Measurements from ENCODE around the gene OTOGL.

The OTOGL gene

DNA sequence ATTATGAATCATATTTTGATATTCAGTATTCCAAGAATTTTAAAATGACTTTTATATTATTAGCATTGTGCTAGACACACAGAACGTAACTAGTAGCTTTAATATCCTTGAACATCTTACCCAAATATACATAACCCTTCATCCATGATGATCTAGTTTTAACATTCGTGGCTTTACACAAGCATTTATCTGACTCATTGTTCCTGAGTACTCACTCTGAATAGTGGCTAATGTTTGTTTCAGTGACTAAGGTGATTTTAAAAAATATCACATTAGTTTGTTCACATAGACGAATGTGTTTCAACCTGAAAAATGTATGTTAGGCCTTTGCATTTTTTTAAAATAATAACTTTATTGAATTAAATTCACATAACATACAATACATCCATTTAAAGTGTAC lies 264.7 kb downstream of the OTOGL start:
- DNase-seq (ENCODE audit: low read depth in 3 of 3), result no peak

DNA sequence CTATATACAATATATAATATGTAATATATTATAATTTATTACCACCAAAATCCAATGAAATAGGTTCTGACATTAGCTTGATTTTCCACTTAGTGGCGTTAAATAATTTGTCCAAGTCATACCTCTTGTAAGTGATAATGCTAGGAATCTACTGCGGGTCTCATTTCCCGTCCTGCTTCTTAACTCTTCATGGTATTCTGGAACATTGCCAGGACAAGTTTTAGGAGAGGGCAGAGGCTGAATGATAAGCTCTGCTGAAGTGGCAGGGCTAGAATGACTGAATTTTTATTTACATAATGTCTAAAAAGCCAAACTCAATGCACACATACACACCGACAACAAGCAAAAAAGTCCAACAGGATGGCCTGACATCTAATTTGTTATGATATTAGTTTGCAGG lies 274.3 kb downstream of the OTOGL start:
- DNase-seq (ENCODE audit: low read depth in 3 of 3), result no peak

DNA sequence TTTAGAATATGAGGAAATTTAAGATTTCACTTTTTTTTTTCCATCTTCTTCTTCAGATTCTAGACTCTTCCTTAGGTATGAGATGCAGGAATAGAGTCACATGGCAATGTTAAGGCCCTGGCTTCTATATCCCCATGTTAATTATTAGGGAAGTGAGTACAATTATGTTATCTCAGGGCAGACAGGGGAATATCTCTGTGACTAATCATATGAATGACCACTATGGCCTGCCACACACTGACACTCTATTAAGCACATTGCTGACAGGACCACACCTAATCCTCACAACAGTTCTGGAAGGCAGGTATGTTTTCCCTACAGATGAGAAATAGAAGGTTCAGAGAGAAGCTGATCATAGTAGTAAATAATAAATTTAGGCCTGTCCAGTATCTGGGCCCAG lies 275.3 kb downstream of the OTOGL start:
- no peak for DNase-seq (ENCODE audit: low read depth in 3 of 3)

DNA sequence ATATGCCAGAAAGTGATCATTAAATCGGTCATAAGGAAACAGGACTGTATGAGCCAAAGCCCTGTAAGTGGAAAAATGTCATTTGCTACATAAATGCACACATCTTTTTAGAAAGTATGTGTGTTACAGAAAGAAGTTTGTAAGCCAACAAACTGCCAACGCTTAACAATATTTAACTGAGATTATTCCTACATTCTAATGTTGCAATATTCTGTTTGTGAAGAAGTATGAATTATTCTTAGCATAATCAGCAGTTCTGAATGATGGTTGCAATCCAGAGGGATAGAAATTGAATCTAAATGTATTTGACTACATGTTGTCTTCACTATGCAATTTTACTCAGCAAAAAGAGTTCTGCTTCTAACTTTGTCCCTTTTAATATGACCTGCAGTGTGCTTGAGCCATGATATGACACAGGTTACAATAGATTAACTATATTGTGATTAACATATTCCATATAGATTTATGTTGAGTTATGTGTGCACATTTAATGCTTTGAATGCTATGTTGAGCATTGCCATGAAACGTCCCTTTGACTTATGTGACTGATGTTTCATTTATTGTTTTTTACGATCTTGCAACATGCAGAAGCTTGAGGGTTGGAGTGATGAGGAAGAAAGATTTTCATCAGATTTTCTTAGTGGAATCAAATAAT lies 277.9 kb downstream of the OTOGL start:
- DNase-seq (ENCODE audit: low read depth in 3 of 3), result no peak

DNA sequence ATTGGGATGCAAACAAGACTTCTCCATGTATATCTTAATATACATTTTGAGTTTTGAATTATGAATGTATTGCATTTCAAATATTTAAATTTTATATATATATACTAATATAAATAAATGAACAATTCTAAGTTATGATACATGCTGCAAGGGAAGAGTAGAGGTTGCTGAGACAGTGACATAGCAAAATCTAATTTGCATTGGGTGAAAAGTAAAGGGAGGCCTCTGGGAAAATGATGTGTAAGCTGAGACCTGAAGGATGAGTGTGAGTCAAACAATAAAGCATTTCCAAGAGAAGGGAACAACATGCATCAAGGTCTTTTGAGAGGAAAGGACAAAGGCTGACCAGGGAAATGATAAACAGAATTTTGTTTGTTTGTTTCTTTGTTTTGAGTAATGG lies 281.8 kb downstream of the OTOGL start:
- DNase-seq (ENCODE audit: low read depth in 3 of 3), result no peak

DNA sequence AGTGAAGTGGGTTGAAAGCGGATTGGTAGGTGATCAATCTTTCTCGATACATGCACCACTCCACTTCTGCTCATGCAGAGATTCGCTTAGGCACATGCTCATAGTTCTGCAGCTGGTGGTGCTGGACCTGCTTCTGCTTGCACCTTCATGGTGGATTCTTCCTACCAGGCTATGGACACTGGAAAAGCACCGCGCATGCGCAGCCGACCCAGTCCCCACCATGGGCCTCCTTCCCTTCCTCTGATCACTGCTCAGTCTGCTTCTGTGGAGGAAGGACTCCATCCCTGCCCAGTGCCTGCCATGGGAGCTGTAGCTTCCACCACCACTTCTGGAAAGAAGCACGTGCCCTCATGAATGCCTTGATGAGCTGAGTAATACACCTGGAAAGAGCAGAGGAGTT lies 282.9 kb downstream of the OTOGL start:
- DNase-seq (ENCODE audit: low read depth in 3 of 3), result no peak

DNA sequence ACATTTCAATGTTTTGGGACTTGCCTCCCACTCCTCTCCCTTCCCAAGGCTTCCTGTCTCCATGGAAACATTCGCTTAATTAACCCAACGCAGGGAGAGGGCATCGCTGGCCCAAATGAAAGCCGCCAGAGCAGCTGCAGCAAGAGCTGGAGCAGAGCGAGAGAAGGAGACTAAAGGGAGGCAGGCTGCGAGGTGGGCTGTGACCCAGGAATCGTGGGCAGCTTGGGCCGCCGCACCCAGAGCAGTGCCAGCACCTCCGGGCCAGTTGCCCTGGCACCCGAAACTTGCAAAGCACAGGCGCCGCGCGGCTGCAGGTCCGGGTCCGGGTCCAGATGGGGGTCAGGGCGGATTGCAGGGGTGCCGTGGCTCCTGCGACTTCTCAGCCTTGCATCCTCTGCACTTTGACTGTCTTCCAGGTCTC lies 301.2 kb downstream of the OTOGL start:
- DNase-seq (ENCODE audit: low read depth in 3 of 3), result no peak

DNA sequence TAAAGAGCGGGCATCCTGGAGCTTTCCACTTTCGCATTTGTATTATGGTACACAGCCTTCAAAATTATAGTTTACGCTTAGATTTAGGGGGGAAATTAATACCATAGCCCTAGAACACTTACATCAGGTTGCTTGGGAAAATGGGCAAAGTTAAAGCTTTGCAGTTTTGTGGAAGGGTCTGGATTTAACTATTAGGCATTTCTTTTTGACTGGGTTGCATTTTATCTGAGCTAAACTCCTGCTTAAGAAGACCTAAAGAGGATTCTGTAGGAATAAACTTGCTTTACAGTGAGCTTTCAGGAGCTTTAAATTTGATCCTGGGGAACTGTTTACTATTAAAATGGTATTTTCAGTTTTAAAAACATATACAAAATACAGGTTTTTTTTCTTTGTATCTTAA lies 301.9 kb downstream of the OTOGL start:
- no peak for DNase-seq (ENCODE audit: low read depth in 3 of 3)

DNA sequence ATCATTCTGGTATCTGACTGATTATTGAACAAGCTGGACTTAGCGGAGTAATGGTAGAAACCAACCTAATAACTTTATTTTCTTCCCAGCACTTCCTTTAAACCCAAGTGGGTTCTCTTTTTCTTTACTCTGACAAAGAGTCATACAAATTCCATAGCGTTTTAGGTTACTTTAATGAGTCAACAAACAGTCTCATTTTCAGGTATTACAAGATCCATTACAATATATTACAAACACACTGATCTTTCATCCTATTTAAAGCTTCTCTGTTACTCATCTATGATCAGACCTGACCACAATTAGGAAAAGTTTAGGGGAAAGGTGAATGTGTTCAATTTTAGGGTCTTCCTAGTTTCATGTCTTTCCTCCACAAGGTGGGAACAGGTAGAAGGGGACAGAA lies 305.3 kb downstream of the OTOGL start:
- no peak for DNase-seq (ENCODE audit: low read depth in 3 of 3)

DNA sequence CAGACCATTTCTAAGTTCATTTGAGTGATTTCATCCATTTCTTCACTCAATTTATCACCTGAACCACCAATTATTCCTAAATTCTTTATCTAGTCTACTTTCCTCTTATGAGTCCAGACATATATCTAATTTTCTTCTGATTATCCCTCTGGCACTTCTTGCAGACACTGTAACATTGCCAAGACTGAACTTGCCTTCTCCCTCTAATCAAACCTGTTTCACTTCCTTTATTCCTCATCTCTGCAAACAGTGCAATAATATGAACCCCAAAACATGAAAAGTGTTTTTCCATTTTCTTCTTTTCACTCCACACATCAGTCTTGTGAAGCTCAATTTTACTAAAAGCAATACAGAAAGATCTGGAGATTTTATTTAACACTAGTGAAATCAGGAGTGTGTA lies 306.9 kb downstream of the OTOGL start:
- no peak for DNase-seq (ENCODE audit: low read depth in 3 of 3)

DNA sequence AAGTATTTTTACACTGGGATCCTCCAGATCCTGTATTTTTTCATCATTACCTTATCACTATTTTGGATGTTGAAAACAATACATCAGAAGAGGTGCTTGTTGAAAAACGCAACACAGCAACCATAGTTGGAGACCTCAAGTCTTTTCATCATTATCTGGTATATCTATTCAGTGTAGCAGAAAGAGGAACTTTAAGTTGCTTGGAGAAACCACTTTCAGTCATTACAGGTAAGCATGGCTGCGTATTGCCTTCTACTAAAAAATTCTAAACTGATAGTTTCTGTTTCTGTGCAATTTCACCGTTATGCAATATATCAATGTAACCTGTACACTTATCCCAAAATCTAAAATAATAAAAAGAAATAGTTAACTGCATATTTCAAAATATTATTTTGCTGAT lies 312.4 kb downstream of the OTOGL start:
- DNase-seq (ENCODE audit: low read depth in 3 of 3), result no peak

DNA sequence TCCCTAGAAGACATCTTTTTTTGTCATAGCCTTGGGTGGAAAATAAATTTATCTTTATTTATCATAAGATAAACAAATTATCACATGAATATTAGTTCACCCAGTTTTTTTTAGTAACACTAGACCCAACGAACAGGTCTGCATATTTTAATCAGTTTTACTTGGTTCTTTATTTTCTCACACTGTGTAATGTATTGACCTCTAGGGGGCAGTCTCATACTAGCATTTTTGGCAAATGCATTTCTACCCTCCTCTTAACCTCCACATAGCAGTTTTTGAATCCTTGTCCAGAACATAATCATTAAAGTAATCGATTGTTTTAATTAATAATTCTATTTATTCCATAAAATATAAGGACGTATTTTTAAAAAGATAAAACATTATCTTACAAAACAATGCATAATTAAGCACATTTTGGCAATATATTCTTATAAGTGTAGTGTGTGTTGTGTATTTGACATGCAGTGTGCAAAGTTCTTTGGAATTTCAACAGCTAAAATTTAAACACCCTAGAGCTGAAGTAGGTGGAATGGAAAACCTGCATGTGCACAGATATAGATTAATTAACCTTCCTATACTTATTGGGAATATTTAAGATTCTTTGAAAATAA lies 313.1 kb downstream of the OTOGL start:
- no peak for DNase-seq (ENCODE audit: low read depth in 3 of 3)

DNA sequence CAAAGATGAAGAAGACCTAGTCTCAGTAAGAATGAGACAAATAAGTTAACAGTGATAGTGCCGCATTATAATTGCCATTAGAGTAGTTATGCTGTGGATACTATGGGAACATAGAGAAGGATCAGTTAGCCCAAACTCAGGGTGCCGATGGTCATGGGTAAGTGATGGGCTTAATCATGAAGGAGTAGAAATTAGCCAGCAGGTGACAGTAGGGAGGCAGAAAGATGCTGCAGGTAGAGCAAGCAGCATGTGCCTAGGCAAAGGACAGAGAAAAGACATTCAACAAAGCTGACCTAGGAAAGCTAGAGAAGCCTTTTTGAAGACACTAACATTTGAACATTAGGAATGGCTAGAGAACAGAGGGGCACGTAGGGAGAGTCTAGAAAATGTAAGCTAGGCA lies 314.1 kb downstream of the OTOGL start:
- no peak for DNase-seq (ENCODE audit: low read depth in 3 of 3)

DNA sequence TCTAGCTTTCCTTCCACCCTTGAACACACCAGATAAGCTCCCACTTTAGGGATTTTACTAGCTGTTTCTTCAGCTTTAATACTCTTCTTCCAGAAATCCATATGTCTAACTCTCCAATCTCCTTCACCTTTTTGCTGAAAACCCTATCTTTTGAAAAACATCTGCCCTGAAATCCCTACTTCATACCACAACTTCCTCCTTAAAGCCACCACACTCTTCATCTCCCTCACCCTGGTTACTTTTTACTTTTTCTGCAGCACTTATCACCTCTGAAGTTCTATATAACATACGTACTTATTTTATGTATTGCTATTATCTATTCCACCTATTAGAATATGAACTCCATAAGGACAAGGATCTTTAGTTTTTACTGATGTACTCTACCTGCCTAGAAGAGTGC lies 316.1 kb downstream of the OTOGL start:
- no peak for DNase-seq (ENCODE audit: low read depth in 3 of 3)

DNA sequence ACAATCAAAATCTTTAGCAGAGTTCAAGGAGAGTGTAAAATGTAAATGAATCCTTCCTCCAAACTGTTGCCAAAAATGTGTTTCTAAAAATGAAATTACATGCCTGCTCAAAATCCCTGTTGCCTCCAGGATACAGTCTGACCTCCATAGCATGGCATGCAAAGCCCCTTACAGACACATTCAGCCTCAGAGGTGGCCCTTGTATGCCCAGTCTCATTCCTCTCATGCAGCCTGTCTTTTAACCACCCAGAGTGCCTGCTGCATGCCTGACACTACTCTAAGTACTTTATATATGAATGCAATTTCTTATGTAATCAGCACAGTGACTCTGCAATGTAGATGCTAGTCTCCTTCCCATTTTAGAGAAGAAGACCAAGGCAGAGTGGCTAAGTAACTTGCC lies 320.3 kb downstream of the OTOGL start:
- no peak for DNase-seq (ENCODE audit: low read depth in 3 of 3)

DNA sequence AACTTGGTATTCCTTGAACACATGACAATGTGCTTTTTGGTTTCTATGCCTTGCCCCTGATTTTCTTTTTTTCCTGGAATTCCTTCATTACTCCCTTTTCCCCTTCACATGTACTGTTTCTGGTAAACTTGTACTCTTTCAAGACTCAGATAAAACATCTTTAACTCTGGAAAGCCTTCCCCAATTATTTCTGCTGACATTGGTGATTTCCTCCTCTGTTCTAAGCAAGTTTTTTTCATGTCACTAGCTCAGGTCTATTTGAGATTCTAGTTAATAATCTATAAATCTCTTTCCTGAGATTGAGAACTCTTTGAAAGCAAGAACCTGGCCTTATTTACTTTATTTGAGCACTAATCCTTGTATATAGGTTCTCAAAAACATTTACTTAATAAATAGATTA lies 320.7 kb downstream of the OTOGL start:
- DNase-seq (ENCODE audit: low read depth in 3 of 3), result no peak

DNA sequence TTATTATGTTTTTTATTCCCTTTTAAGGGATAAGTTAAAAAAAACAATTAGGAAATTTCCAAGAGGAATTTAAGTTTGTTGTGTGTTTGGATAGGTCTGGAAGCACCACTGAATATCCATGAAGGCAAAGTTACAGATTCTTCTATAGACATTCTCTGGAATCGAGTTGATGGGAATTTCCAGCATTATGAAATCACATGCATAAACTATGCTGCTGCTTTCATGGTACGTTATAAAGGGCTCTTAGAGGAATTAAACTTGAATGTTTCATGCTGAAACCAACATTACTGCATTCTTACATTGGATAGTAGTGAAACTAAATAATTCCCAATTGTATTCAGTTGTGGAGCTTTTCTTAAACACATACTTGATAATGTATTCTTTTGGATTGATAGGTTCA lies 323.2 kb downstream of the OTOGL start:
- DNase-seq (ENCODE audit: low read depth in 3 of 3), result no peak

Data from stimulated activated CD4-positive, alpha-beta T cell treated with anti-CD3 and anti-CD28 coated beads, TNF-alpha, amount 100 ng/mL, for 48 hours (primary cell).